ENCODE results near the gene CALCOCO1. TPM values are rescaled to one million over a fixed set of nuclear protein-coding genes. Genes with fewer than 3 reads are reported as not detected.

Gene CALCOCO1
- total RNA-seq, 3 donors from 2014 or later (not counting 1 experiment from before 2014, with no cell fraction given), result 215 to 256 (median 226) TPM

DNA sequence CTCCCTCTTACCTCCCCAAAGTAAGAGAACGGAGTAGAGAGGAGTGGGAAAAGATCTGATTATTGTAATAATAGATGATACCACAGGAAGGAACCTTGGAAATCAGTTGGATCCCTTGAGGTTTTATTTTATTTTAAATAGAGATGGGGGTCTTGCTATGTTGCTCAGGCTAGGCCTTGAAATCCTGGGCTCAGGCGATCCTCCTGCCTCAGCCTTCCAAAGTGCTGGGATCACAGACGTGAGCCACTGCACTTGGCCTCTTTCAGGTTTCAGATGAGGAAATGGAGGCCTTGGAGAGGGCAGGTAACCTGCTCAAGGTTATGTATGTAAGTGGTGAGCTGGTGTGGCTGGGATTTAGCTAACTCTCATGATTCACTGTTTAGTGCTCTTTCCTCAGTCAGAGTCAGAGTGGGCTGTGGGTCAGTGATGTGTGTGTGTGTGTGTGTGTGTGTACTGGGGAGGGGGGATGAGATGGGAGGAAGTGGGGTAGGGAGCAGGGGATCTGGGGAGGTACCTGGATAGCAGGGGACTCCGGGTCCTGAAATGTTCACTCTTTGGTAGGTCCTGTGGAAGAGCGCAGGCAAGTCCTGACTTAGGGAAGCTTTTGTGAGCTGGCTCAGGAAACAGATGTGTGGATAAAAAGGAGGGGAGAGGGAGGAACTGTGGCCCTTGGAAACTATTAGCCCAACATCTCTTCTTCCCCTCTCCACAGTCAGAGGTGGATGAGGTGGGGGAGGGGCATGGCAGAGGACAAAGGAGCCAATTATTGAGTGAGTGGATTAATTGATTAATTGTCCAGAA, 29.2 kb upstream of the CALCOCO1 start:
- H3K4me1 Mint-ChIP-seq, result peaks cover 16% of the 10 kb centered on the region in 2 donors
- H3K36me3 Mint-ChIP-seq, result no peaks in the 10 kb centered on the region
- intact Hi-C loops (cut with micrococcal nuclease), result loop anchor here (1.0 to 2.0 kb wide), 2 partner anchors 10 to 54 kb away; no protein-coding TSS in a partner anchor
- Histone ChIP-seq H3K27ac (ENCODE audit: low read length) (no peak overlapping the region), H3K27me3 (ENCODE audit: control insufficient read depth, insufficient read depth, low read length) (no peaks in the 10 kb centered on the region), H3K4me1 (ENCODE audit: control insufficient read depth, insufficient read depth, low read length) (peaks cover 27% of the 10 kb centered on the region), H3K4me3 (ENCODE audit: low read length) (no peak overlapping the region), H3K36me3 (ENCODE audit: control insufficient read depth, insufficient read depth, low read length) (no peaks in the 10 kb centered on the region), H3K9me3 (ENCODE audit: control insufficient read depth, insufficient read depth, low read length) (no peaks in the 10 kb centered on the region)
- DNase-seq (peak in 1 of 2 donors; percentile 14), ATAC-seq (no peak)
- WGBS (ENCODE audit: insufficient coverage), result 88% methylated on average over 5 of the region's 5 CpGs
- TF ChIP-seq CTCF (IDR thresholded peaks at IDR 0.05), result no peak
- H3K27me3 Mint-ChIP-seq (ENCODE audit: low read depth in 2 of 2), result peaks cover 29 to 30% of the 10 kb centered on the region in 2 donors
- H3K9me3 Mint-ChIP-seq, result no peaks in the 10 kb centered on the region
- peak overlapping the region; percentile 17 for H3K4me3 Mint-ChIP-seq
- peak overlapping the region in 1 of 2 donors; percentile 71 for H3K27ac Mint-ChIP-seq

DNA sequence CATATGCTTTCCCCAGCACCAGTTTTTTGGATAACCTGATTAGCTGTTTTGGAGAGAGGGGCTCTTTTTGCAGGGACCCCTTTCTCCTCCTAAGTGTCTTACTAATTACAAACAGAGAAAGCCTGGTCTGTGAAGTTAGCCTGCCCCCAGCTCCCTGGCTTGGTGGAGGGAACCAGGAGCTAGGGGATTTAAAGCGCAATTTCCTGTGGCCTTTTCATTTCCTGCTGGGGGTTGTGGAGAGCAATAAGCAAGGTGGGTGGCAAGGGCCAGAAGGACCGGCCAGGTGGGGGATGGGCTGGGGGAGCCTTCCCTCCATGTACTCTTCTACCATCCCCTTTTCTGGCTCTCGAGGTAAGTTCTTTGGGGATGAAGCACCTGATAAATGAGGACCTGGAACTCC, 28.6 kb upstream of the CALCOCO1 start:
- Histone ChIP-seq H3K4me1 (ENCODE audit: control insufficient read depth, insufficient read depth, low read length) (peaks cover 32% of the 10 kb centered on the region), H3K27me3 (ENCODE audit: control insufficient read depth, insufficient read depth, low read length) (no peaks in the 10 kb centered on the region)

GRCh38 chr12:53755451-53755891, 28.2 kb upstream of the CALCOCO1 start:
- H3K27me3 Mint-ChIP-seq (ENCODE audit: low read depth in 2 of 2), result peaks cover 21 to 22% of the 10 kb centered on the region in 2 donors
- no peaks in the 10 kb centered on the region for H3K36me3 Mint-ChIP-seq
- TF ChIP-seq CTCF (IDR thresholded peaks at IDR 0.05), result no peak
- 85% methylated on average over 4 of the region's 4 CpGs for WGBS (ENCODE audit: insufficient coverage)
- DNase-seq (no peak), ATAC-seq (no peak)
- H3K4me1 Mint-ChIP-seq, result peaks cover 16% of the 10 kb centered on the region in 2 donors
- no peaks in the 10 kb centered on the region for H3K27me3 ChIP-seq (ENCODE audit: control insufficient read depth, insufficient read depth, low read length)
- H3K4me3 Mint-ChIP-seq, result no peak overlapping the region
- intact Hi-C loops (cut with micrococcal nuclease), result no loop called here
- no peak overlapping the region for H3K27ac Mint-ChIP-seq
- no peaks in the 10 kb centered on the region for H3K9me3 ChIP-seq (ENCODE audit: control insufficient read depth, insufficient read depth, low read length)
- H3K9me3 Mint-ChIP-seq, result no peaks in the 10 kb centered on the region
- H3K4me3 ChIP-seq (ENCODE audit: low read length), result no peak overlapping the region
- no peaks in the 10 kb centered on the region for H3K36me3 ChIP-seq (ENCODE audit: control insufficient read depth, insufficient read depth, low read length)
- no peak overlapping the region for H3K27ac ChIP-seq (ENCODE audit: low read length)
- H3K4me1 ChIP-seq (ENCODE audit: control insufficient read depth, insufficient read depth, low read length), result peaks cover 36% of the 10 kb centered on the region

More for the DNA sequence above, 28.6 kb upstream of the CALCOCO1 start:
- H3K9me3 Mint-ChIP-seq, result no peaks in the 10 kb centered on the region
- H3K4me1 Mint-ChIP-seq, result peaks cover 16% of the 10 kb centered on the region in 2 donors
- ATAC-seq, result no peak
- H3K36me3 Mint-ChIP-seq, result no peaks in the 10 kb centered on the region
- Histone ChIP-seq H3K4me3 (ENCODE audit: low read length) (no peak overlapping the region), H3K27ac (ENCODE audit: low read length) (no peak overlapping the region), H3K9me3 (ENCODE audit: control insufficient read depth, insufficient read depth, low read length) (no peaks in the 10 kb centered on the region), H3K36me3 (ENCODE audit: control insufficient read depth, insufficient read depth, low read length) (no peaks in the 10 kb centered on the region)
- no peak overlapping the region for H3K27ac Mint-ChIP-seq
- DNase-seq, result no peak
- 20% methylated on average over 2 of the region's 3 CpGs for WGBS (ENCODE audit: insufficient coverage)
- intact Hi-C loops (cut with micrococcal nuclease), result loop anchor here (2.0 kb wide), 1 partner anchor 53 kb away; no protein-coding TSS in a partner anchor
- no peak overlapping the region for H3K4me3 Mint-ChIP-seq
- H3K27me3 Mint-ChIP-seq (ENCODE audit: low read depth in 2 of 2), result peaks cover 23 to 25% of the 10 kb centered on the region in 2 donors
- no peak for TF ChIP-seq CTCF (IDR thresholded peaks at IDR 0.05)

Measured in natural killer cell (primary cell).